KOPT-K1 (cell line): ENCODE results near the gene SEMA6A.

Experiments
- H3K27ac ChIP-seq: fragments of 200-600 bp; sonication (generic); 2 replicates; pipeline ENCODE4 v1.5.1; 2016; ENCODE audit warnings: antibody characterized with exemption, mild to moderate bottlenecking, low read depth, low read length; ENCODE audit not compliant: poor library complexity, severe bottlenecking
- H3K36me3 ChIP-seq: fragments of 200-600 bp; sonication (generic); 2 replicates; pipeline ENCODE4 v1.5.1; 2017; ENCODE audit warnings: antibody characterized with exemption, mild to moderate bottlenecking, low read length, moderate library complexity; ENCODE audit not compliant: insufficient read depth
- H3K9me3 ChIP-seq: fragments of 200-600 bp; sonication (generic); 2 replicates; pipeline ENCODE4 v1.5.1; 2017; ENCODE audit warnings: antibody characterized with exemption, low read length, mild to moderate bottlenecking; ENCODE audit not compliant: insufficient read depth, poor library complexity, severe bottlenecking

Gene SEMA6A

GRCh38 chr5:116442931-116443551, 131.6 kb downstream of the SEMA6A start:
- no peak overlapping the region for H3K27ac ChIP-seq
- no peaks in the 10 kb centered on the region for H3K36me3 ChIP-seq
- no peaks in the 10 kb centered on the region for H3K9me3 ChIP-seq

- H3K9me3 ChIP-seq = no peaks in the 10 kb centered on the region
- no peak overlapping the region for H3K27ac ChIP-seq
- no peaks in the 10 kb centered on the region for H3K36me3 ChIP-seq
These were observed 132.5 kb downstream of the SEMA6A start for GRCh38 chr5:116442095-116442534.

GRCh38 chr5:116441223-116441622, 133.4 kb downstream of the SEMA6A start:
- H3K9me3 ChIP-seq = no peaks in the 10 kb centered on the region
- no peaks in the 10 kb centered on the region for H3K36me3 ChIP-seq
- peak overlapping the region; percentile 15 for H3K27ac ChIP-seq

- Histone ChIP-seq H3K27ac (peak overlapping the region; percentile 15), H3K9me3 (no peaks in the 10 kb centered on the region), H3K36me3 (no peaks in the 10 kb centered on the region)
These were observed 134.1 kb downstream of the SEMA6A start for GRCh38 chr5:116440457-116441001.

- Histone ChIP-seq H3K27ac (no peak overlapping the region), H3K9me3 (no peaks in the 10 kb centered on the region), H3K36me3 (no peaks in the 10 kb centered on the region)
These were observed 134.7 kb downstream of the SEMA6A start for GRCh38 chr5:116439905-116440304.

- no peak overlapping the region for H3K27ac ChIP-seq
- no peaks in the 10 kb centered on the region for H3K36me3 ChIP-seq
- no peaks in the 10 kb centered on the region for H3K9me3 ChIP-seq
These were observed 135.6 kb downstream of the SEMA6A start for GRCh38 chr5:116438979-116439554.

GRCh38 chr5:116437922-116438578, 136.6 kb downstream of the SEMA6A start:
- H3K36me3 ChIP-seq = no peaks in the 10 kb centered on the region
- no peak overlapping the region for H3K27ac ChIP-seq
- no peaks in the 10 kb centered on the region for H3K9me3 ChIP-seq

- Histone ChIP-seq H3K9me3 (no peaks in the 10 kb centered on the region), H3K36me3 (no peaks in the 10 kb centered on the region), H3K27ac (no peak overlapping the region)
These were observed 137.3 kb downstream of the SEMA6A start for GRCh38 chr5:116437351-116437705.

GRCh38 chr5:116436674-116437350, 137.8 kb downstream of the SEMA6A start:
- Histone ChIP-seq H3K9me3 (no peaks in the 10 kb centered on the region), H3K36me3 (no peaks in the 10 kb centered on the region), H3K27ac (no peak overlapping the region)

- no peak overlapping the region for H3K27ac ChIP-seq
- no peaks in the 10 kb centered on the region for H3K9me3 ChIP-seq
- no peaks in the 10 kb centered on the region for H3K36me3 ChIP-seq
These were observed 145.7 kb downstream of the SEMA6A start for GRCh38 chr5:116428966-116429365.

- no peaks in the 10 kb centered on the region for H3K36me3 ChIP-seq
- no peaks in the 10 kb centered on the region for H3K9me3 ChIP-seq
- no peak overlapping the region for H3K27ac ChIP-seq
These were observed 146.2 kb downstream of the SEMA6A start for GRCh38 chr5:116428413-116428812.

GRCh38 chr5:116424951-116425350, 149.7 kb downstream of the SEMA6A start:
- H3K9me3 ChIP-seq = peaks cover 5% of the 10 kb centered on the region
- no peaks in the 10 kb centered on the region for H3K36me3 ChIP-seq
- no peak overlapping the region for H3K27ac ChIP-seq

GRCh38 chr5:116424258-116424615, 150.4 kb downstream of the SEMA6A start:
- Histone ChIP-seq H3K9me3 (peaks cover 5% of the 10 kb centered on the region), H3K36me3 (no peaks in the 10 kb centered on the region), H3K27ac (no peak overlapping the region)

- H3K9me3 ChIP-seq = peaks cover 5% of the 10 kb centered on the region
- H3K27ac ChIP-seq = no peak overlapping the region
These were observed 150.9 kb downstream of the SEMA6A start for GRCh38 chr5:116423587-116424257.

GRCh38 chr5:116423141-116423540, 151.5 kb downstream of the SEMA6A start:
- Histone ChIP-seq H3K36me3 (no peaks in the 10 kb centered on the region), H3K27ac (no peak overlapping the region), H3K9me3 (peaks cover 5% of the 10 kb centered on the region)

More at GRCh38 chr5:116423587-116424257, 150.9 kb downstream of the SEMA6A start:
- no peaks in the 10 kb centered on the region for H3K36me3 ChIP-seq
